ENCODE results near the gene XPC. TPM values are rescaled to one million over a fixed set of nuclear protein-coding genes. Genes with fewer than 3 reads are reported as not detected.
A peak's percentile ranks its signal among the peaks of the same experiment; 100 is the strongest.

The XPC gene
- polyA plus RNA-seq, 4 donors: 38.3 to 52.9 (median 49.3) TPM

- no peak for DNase-seq (ENCODE audit: low read depth in 4 of 4, low spot score in 3 of 4)
These were observed 41.4 kb downstream of the XPC start for GRCh38 chr3:14137004-14137403.

- no peak for DNase-seq (ENCODE audit: low read depth in 4 of 4, low spot score in 3 of 4)
These were observed 42.8 kb downstream of the XPC start for GRCh38 chr3:14135581-14135980.

DNA sequence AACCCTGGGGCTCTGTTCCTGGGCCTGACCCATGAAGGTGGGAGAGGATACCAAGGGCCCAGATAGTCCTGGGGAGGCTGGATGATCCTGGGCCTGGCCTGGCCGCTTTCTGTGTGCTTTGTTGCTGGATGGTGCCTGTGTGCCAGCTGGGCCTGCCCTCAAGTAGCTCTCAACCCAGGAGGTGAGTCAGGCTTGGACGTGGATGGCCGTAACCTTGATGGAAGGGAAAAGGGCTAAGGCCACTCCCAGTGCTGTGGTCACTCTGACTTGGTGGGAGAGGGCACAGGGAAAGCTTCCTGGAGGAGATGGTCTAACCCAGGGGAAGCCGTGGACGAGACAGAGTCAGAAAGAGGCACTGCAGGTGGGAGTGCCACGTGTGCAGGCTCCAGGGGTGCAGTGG is 44.1 kb downstream of the XPC start:
- no peak for DNase-seq (ENCODE audit: low read depth in 4 of 4, low spot score in 3 of 4)

- no peak for DNase-seq (ENCODE audit: low read depth in 4 of 4, low spot score in 3 of 4)
These were observed 44.5 kb downstream of the XPC start for GRCh38 chr3:14133876-14134275.

DNA sequence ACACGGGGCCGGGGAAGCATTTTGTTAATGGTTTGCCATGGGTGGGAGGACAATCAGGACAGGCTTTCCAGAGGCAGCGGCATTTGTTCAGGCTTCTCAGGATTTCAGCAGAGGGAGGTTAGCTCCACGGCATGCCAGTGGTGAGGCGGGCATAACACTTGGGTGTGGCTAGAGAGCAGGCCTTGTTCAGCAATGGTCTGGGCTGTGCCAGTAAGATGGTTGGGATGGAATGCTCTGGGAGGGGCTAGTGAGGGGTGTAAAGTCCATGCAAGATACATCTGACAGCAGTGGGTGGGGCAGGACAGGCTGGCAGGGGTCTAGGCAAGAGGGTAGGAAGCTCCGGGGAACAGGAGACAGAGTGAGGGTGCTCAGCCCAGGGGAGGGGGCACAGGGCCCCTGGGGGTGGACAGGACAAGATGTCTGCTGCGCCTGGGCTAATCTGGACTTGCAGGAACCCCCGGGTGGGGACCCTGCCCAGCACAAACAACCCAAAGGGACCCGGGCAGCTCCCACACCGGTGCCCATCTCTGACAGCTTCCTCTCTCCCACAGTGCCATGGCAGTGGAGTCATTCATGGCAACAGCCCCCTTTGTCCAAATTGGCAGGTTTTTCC is 45.1 kb downstream of the XPC start:
- no peak for DNase-seq (ENCODE audit: low read depth in 4 of 4, low spot score in 3 of 4)

DNA sequence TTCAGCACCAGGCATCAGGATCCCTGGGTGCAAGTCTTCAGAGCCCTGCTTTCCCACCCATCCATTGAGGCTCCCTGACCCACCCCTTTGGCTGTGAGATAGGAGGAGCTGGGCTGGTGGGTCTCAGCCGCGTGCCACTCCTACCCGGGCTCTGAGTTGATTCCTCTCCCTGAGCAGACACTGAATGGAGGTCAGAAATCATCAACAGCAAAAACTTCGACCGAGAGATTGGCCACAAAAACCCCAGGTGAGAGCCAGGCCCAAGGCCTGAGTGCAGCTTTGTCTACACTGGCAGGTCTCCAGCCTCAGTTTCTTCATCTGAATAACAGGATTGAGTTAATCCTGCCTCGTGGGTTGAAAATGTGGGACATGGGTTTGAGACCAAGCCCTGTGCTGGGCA is 45.7 kb downstream of the XPC start:
- DNase-seq (ENCODE audit: low read depth in 4 of 4, low spot score in 3 of 4): no peak

GRCh38 chr3:14132120-14132519 is 46.3 kb downstream of the XPC start:
- DNase-seq (ENCODE audit: low read depth in 4 of 4, low spot score in 3 of 4): no peak

DNA sequence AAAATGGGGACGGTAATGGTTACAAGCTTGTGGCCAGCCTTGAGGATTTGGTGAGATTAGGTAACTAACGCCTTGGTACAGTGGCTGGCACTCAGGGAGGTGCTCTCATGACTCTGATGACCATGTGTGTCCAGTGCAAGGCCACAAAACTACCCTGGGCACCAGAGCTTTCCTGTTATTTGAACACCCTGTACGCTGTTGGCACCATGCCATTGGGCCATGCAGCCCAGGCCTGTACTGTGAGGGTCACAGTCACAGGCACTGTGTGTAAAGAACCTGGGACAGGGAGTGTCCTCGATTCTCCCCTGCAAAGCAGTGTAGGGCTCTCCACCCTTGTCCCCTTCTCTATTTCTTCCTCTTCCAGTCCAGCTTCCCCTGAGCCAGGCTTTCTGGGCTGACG is 47.3 kb downstream of the XPC start:
- DNase-seq (ENCODE audit: low read depth in 4 of 4, low spot score in 3 of 4): no peak

GRCh38 chr3:14130707-14131106 is 47.7 kb downstream of the XPC start:
- DNase-seq (ENCODE audit: low read depth in 4 of 4, low spot score in 3 of 4): no peak

DNA sequence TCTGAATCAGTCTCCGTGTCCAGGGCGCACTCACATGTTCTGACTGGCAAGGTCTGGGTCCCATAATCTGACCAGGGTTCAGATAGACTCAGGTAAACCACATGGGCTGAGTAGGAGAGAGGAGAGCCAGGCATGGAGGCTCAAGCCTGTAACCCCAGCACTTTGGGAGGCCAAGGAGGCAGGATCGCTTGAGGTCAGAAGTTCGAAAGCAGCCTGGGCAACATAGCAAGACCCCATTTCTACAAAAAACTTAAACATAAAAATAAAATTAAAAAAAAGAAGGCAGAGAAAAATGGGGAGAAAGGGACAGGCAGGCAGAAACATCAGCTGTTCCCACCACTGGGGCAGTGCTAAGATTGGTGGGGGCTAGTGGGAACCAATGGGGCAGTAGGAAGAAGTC is 48.2 kb downstream of the XPC start:
- DNase-seq (ENCODE audit: low read depth in 4 of 4, low spot score in 3 of 4): no peak

- DNase-seq (ENCODE audit: low read depth in 4 of 4, low spot score in 3 of 4): no peak
These were observed 49.1 kb downstream of the XPC start for GRCh38 chr3:14129296-14129695.

DNA sequence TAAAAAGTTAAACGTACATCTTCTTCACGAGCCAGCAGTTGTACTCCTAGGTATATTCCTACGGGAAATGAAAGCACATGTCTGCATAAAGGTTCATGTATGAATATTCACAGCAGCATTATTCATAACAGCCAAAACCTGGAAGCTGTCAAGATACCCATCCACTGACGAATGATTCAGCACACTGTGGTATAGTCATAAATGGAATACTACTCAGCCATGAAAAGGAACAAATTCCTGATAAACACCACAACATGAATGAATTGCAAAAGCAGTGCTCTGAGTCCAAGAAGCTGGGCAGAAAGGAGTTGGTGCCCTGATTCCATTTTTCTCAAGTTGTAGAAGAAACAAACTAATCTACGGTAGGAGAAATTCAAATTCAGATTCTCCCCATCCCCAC is 49.7 kb downstream of the XPC start:
- no peak for DNase-seq (ENCODE audit: low read depth in 4 of 4, low spot score in 3 of 4)

DNA sequence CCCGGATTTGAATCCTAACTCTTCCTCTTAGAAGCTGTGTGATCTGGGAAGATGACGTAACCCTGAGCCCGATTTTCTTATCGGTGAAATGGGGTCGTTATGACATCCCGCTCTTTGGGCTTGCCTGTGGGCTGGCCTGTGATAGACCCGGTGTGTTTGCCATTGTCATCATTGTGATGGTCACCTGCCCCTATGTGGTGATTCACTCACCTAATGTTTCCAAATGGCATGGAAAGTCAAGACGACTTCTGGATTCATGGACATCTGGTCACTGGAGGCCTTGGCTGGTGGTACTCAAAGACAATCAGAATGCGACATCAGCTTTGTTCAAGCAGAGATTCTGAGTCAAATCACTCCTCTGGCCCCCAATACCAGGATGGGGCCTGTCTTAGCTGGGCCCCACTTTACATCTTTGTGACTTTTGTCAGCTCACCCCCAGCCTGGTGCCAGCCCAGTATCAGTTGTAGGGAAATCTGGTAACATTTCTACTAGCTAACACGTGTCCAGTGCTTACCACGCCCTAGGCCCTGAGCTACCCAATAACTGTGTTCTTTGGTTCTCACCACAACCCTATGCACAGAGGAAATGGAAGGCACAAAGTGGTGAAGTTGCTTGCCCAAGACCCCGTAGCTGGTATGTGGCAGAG is 50.8 kb downstream of the XPC start:
- no peak for DNase-seq (ENCODE audit: low read depth in 4 of 4, low spot score in 3 of 4)

- no peak for DNase-seq (ENCODE audit: low read depth in 4 of 4, low spot score in 3 of 4)
These were observed 51.4 kb downstream of the XPC start for GRCh38 chr3:14126887-14127505.

- DNase-seq (ENCODE audit: low read depth in 4 of 4, low spot score in 3 of 4): no peak
These were observed 52.1 kb downstream of the XPC start for GRCh38 chr3:14126017-14126886.

DNA sequence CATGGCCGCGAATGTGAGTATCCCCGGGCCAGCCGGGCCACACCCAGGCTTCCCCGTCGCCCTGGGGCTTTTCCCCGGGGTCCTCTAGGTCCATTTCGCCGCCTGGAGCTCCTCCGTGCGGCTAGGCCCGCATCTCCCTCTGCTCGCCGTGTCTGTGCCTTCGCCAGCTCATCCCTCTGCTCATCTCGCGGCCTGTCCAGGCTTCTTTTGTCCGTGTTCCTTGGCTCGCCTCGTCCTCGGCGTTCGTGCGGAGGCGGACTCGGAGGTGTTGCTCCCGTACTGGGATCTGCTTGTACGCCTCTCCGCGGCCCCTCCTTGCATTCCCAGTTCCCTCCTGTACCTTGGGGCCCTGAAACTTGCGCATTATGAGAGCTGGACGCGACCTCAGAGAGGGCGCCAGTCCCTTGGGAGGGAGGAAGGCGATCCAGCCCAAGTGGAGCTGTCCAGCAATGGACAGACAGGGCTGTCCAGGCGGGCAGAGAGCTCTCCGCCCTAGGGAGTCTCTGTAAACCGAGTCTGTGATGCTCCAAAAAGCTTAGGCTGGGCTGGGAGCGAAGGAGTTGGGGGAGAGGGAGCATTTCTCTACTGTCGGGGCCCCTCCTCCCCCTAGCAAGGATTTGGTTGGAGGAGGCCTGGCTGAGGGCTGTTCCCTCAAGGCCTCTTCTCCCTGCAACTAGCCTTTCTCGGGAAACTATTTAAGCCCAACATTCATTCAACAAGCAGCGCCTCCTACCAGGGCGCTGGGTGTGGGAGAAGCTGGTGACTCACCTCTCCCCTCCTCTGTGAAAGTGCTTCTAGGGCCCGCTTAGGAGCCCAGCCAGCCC is 53.0 kb downstream of the XPC start:
- DNase-seq (ENCODE audit: low read depth in 4 of 4, low spot score in 3 of 4): peak in 1 of 4 donors; percentile 46

DNA sequence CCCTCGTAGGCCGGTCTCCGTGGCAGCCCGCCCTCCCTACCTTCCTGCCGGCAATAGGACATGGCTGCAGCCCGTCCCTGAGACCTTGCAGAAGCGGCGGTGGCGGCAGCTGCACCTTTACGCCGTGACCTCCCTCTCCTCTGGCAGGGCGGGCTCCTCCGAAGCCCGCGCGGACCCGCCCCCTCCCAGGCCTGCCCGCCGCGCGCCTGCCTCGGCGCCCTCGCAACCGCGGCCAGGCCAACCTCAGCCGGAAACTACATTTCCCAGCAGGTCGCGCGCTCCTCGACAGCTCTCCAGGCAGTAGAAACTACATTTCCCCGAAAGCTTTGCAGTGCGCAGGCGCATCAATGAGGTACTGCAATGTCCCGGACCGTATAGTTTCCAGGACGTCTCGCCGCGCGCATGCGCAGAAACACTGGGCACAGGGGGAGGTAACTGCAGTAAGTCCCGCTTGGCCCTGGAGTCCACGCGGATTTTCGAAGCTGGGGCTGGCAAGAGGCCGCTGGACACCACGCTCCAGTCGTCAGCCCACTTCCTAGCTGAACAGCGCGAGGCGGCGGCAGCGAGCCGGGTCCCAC is 53.7 kb downstream of the XPC start, which contains the start of the genes CHCHD4 and TMEM43:
Gene CHCHD4 (minus strand): TSS at position 256 of the 578 bp plus-strand sequence. CDS start 194 bp downstream, at position 62.
Gene TMEM43 (plus strand): TSS at position 438 of the 578 bp plus-strand sequence. CDS start 142 bp downstream, outside the sequence.
- DNase-seq (ENCODE audit: low read depth in 4 of 4, low spot score in 3 of 4): peak; percentile 97 to 98 (median 98)

GRCh38 chr3:14124223-14124614 is 54.2 kb downstream of the XPC start:
- DNase-seq (ENCODE audit: low read depth in 4 of 4, low spot score in 3 of 4): no peak

DNA sequence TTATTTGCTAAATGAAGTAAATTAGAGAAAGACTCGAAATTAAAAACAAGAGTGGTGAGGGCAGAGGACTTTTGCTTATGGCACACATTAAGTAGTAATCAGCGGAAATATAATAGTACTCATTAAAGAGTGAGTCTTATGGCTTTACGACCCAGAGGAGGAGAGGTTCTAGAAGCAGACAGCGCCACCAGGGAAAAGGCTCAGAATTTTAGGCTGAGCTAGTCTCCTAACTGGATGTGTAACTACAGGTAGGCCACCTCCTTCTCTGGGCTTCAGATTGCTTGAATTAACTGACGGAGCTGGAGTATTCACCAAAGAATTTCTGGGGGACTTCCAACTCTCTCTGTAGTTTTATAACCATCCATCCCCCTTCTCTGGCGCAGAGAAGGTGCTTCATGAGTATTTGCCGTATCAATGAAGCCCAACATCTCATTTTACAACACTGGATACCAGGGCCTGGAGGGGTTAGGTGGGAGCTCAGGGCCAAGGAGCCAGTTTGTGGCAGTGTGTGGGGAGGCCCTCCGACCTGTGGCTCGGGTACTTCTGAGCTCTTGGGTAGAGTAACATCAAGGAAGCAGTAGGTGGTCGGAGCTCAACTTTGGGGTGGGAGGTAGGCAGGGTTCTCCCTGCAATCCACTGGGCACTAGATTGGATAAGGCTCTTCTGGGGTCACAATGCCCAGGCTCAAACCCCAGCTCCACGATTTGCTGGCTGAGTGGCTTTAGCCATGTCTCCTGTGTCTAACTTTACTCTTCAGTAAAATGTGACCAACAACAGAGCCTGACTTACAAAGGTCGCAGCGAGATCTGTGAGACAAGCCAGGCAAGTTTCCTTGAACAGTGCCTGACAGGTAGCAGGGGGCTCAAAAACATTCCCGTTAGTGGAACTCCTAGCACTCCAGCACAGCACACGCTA is 54.8 kb downstream of the XPC start:
- DNase-seq (ENCODE audit: low read depth in 4 of 4, low spot score in 3 of 4): no peak
